A673 (cell line): Measurements from ENCODE around the gene TBC1D5. TPM values are rescaled to one million over a fixed set of nuclear protein-coding genes. Genes with fewer than 3 reads are reported as not detected.

Experiments
- BruUV-seq: library from RNA; stranded (reverse); fragments of 400-500 nt; replicated peaks from 2 replicates; lab custom pipeline; 2021; lab: Mats Ljungman, UMichigan
- CTCF ChIA-PET: fragments of 300-600 bp; sonication (Branson Sonifier 250); formaldehyde crosslinking; loops from one replicate; lab custom pipeline; 2022; ENCODE audit warnings: antibody characterized with exemption; lab: Charles Lee
- POLR2A ChIA-PET: fragments of 300-600 bp; sonication (Branson Sonifier 250); formaldehyde crosslinking; loops from one replicate; lab custom pipeline; 2022; ENCODE audit warnings: antibody characterized with exemption; ENCODE audit not compliant: low non-redundant PET; lab: Charles Lee
- DNase-seq: peaks from one replicate; pipeline ENCODE4 v3.0.0-alpha.2; 2015; ENCODE audit warnings: low spot score
- H3K27ac ChIP-seq: fragments of 200-600 bp; sonication (generic); 2 replicates; pipeline ENCODE4 v1.5.1; 2016; ENCODE audit warnings: mixed run types, low read depth, mild to moderate bottlenecking, mixed read lengths, antibody characterized with exemption, low read length; ENCODE audit not compliant: poor library complexity, severe bottlenecking
- H3K27me3 ChIP-seq: fragments of 200-600 bp; sonication (generic); replicated peaks from 2 replicates; pipeline ENCODE4 v1.6.1; 2017; ENCODE audit warnings: mixed run types, low read depth, mild to moderate bottlenecking, mixed read lengths, antibody characterized with exemption, low read length; ENCODE audit not compliant: insufficient read depth, poor library complexity
- H3K36me3 ChIP-seq: fragments of 200-600 bp; sonication (generic); 2 replicates; pipeline ENCODE4 v1.6.1; 2016; ENCODE audit warnings: mixed run types, mild to moderate bottlenecking, mixed read lengths, antibody characterized with exemption, low read length; ENCODE audit not compliant: insufficient read depth, poor library complexity, severe bottlenecking
- H3K4me1 ChIP-seq: fragments of 200-600 bp; sonication (generic); 2 replicates; pipeline ENCODE4 v1.6.1; 2017; ENCODE audit warnings: mixed run types, mild to moderate bottlenecking, mixed read lengths, antibody characterized with exemption, low read length; ENCODE audit not compliant: insufficient read depth, poor library complexity, severe bottlenecking
- H3K4me3 ChIP-seq: fragments of 200-600 bp; sonication (generic); 2 replicates; pipeline ENCODE4 v1.5.1; 2016; ENCODE audit warnings: low read depth, mixed run types, mild to moderate bottlenecking, mixed read lengths, low read length; ENCODE audit not compliant: poor library complexity, severe bottlenecking
- H3K9me3 ChIP-seq: fragments of 200-600 bp; sonication (generic); 2 replicates; pipeline ENCODE4 v1.6.1; 2016; ENCODE audit warnings: mixed run types, low read depth, mild to moderate bottlenecking, mixed read lengths, antibody characterized with exemption, low read length; ENCODE audit not compliant: poor library complexity, severe bottlenecking
- CTCF ChIP-seq: fragments of 300-800, 200-600 bp; sonication (generic); conservative IDR thresholded peaks from 2 replicates; pipeline ENCODE4 v1.5.1; 2017; ENCODE audit warnings: low read depth, mild to moderate bottlenecking, antibody characterized with exemption, low read length, moderate library complexity, mixed read lengths
- EZH2 ChIP-seq: fragments of 200-600 bp; sonication (generic); IDR thresholded peaks from 2 replicates; pipeline ENCODE4 v1.6.1; 2017; ENCODE audit warnings: borderline replicate concordance, low read depth, mild to moderate bottlenecking, mixed read lengths, antibody characterized with exemption, low read length; ENCODE audit not compliant: poor library complexity, severe bottlenecking
- intact Hi-C: fragments of 100-400 bp; cut with micrococcal nuclease; formaldehyde crosslinking; loops from one replicate; pipeline ENCODE4 v1.10.0; 2022; ENCODE audit not compliant: unreplicated experiment
- total RNA-seq: library from RNA; stranded (reverse); gene quantifications from 2 replicates; pipeline ENCODE4 v1.2.3, GENCODE V29; 2021

The TBC1D5 gene
- total RNA-seq, 1 experiment from 2014 or later, result 40.7 TPM

- H3K36me3 ChIP-seq, result no peaks in the 10 kb centered on the region
- H3K9me3 ChIP-seq, result no peaks in the 10 kb centered on the region
- intact Hi-C loops, result no loop called here
- H3K4me1 ChIP-seq, result no peaks in the 10 kb centered on the region
- no peak overlapping the region for H3K27ac ChIP-seq
- H3K27me3 ChIP-seq, result no peaks in the 10 kb centered on the region
- ChIA-PET CTCF (no interaction called here), POLR2A (no interaction called here)
- no peak for DNase-seq
- TF ChIP-seq EZH2 (no peak), CTCF (no peak)
- BruUV-seq, result no TSS peak
- no peak overlapping the region for H3K4me3 ChIP-seq
These were observed 455.3 kb downstream of the TBC1D5 start for GRCh38 chr3:17287006-17287689.

GRCh38 chr3:17278006-17278405 is 464.4 kb downstream of the TBC1D5 start:
- no peak overlapping the region for H3K4me3 ChIP-seq
- no peak for DNase-seq
- ChIA-PET POLR2A (no interaction called here), CTCF (no interaction called here)
- no peak for TF ChIP-seq CTCF
- TF ChIP-seq EZH2, result no peak
- H3K4me1 ChIP-seq, result no peaks in the 10 kb centered on the region
- no peaks in the 10 kb centered on the region for H3K9me3 ChIP-seq
- H3K27me3 ChIP-seq, result no peaks in the 10 kb centered on the region
- no peak overlapping the region for H3K27ac ChIP-seq
- intact Hi-C loops, result no loop called here
- no peaks in the 10 kb centered on the region for H3K36me3 ChIP-seq
- no TSS peak for BruUV-seq

- no TSS peak for BruUV-seq
- ChIA-PET POLR2A (no interaction called here), CTCF (no interaction called here)
- H3K27me3 ChIP-seq, result no peaks in the 10 kb centered on the region
- H3K4me3 ChIP-seq, result no peak overlapping the region
- intact Hi-C loops, result no loop called here
- no peak overlapping the region for H3K27ac ChIP-seq
- DNase-seq, result no peak
- TF ChIP-seq CTCF, result no peak
- no peak for TF ChIP-seq EZH2
- H3K4me1 ChIP-seq, result no peaks in the 10 kb centered on the region
- H3K36me3 ChIP-seq, result no peaks in the 10 kb centered on the region
- H3K9me3 ChIP-seq, result no peaks in the 10 kb centered on the region
These were observed 475.6 kb downstream of the TBC1D5 start for GRCh38 chr3:17266846-17267245.
